Measurements from ENCODE around the gene VTI1A. TPM values are rescaled to one million over a fixed set of nuclear protein-coding genes. Genes with fewer than 3 reads are reported as not detected.

Gene VTI1A
- total and polyA plus RNA-seq, 9 donors, result 7.8 to 48.2 (median 20.0) TPM

- H3K9me3 ChIP-seq, result no peaks in the 10 kb centered on the region
- H3K4me1 ChIP-seq (ENCODE audit: insufficient read depth), result no peaks in the 10 kb centered on the region
- no peaks in the 10 kb centered on the region for H3K36me3 ChIP-seq
- H3K4me3 ChIP-seq, result no peak overlapping the region
- TF ChIP-seq POLR2A (IDR thresholded peaks at IDR 0.05) (no peak), EP300 (IDR thresholded peaks at IDR 0.05) (no peak), CTCF (IDR thresholded peaks at IDR 0.05) (no peak)
- intact Hi-C loops (cut with DNase I), result no loop called here
- WGBS, 3 donors, result 45 to 51% (median 48%) methylated on average over 3 of the region's 3 CpGs
- no peaks in the 10 kb centered on the region for H3K27me3 ChIP-seq
- no peak for DNase-seq
- H3K27ac ChIP-seq, result no peak overlapping the region
These were observed 404.7 kb downstream of the VTI1A start for GRCh38 chr10:112851588-112852211.

GRCh38 chr10:112852306-112852705 is 405.3 kb downstream of the VTI1A start:
- no peak overlapping the region for H3K4me3 ChIP-seq
- H3K4me1 ChIP-seq (ENCODE audit: insufficient read depth), result no peaks in the 10 kb centered on the region
- H3K36me3 ChIP-seq, result no peaks in the 10 kb centered on the region
- no peak for DNase-seq
- intact Hi-C loops (cut with DNase I), result no loop called here
- WGBS, 3 donors, result 76 to 80% (median 78%) methylated on average over 4 of the region's 4 CpGs
- no peak overlapping the region for H3K27ac ChIP-seq
- no peaks in the 10 kb centered on the region for H3K27me3 ChIP-seq
- H3K9me3 ChIP-seq, result no peaks in the 10 kb centered on the region
- TF ChIP-seq CTCF (IDR thresholded peaks at IDR 0.05) (no peak), POLR2A (IDR thresholded peaks at IDR 0.05) (no peak), EP300 (IDR thresholded peaks at IDR 0.05) (no peak)

- TF ChIP-seq EP300 (IDR thresholded peaks at IDR 0.05) (no peak), CTCF (IDR thresholded peaks at IDR 0.05) (no peak), POLR2A (IDR thresholded peaks at IDR 0.05) (no peak)
- Histone ChIP-seq H3K27ac (no peak overlapping the region), H3K27me3 (no peaks in the 10 kb centered on the region), H3K9me3 (no peaks in the 10 kb centered on the region), H3K36me3 (no peaks in the 10 kb centered on the region), H3K4me3 (no peak overlapping the region), H3K4me1 (ENCODE audit: insufficient read depth) (no peaks in the 10 kb centered on the region)
- DNase-seq, result no peak
- intact Hi-C loops (cut with DNase I), result no loop called here
- 87 to 93% (median 89%) methylated on average over 4 of the region's 4 CpGs for WGBS, 3 donors
These were observed 408.1 kb downstream of the VTI1A start for GRCh38 chr10:112855134-112855533.

GRCh38 chr10:112857493-112857892 is 410.5 kb downstream of the VTI1A start:
- 95 to 98% (median 95%) methylated on average over 5 of the region's 5 CpGs for WGBS, 3 donors
- no peaks in the 10 kb centered on the region for H3K9me3 ChIP-seq
- no peaks in the 10 kb centered on the region for H3K27me3 ChIP-seq
- intact Hi-C loops (cut with DNase I), result no loop called here
- H3K4me3 ChIP-seq, result no peak overlapping the region
- H3K4me1 ChIP-seq (ENCODE audit: insufficient read depth), result no peaks in the 10 kb centered on the region
- TF ChIP-seq EP300 (IDR thresholded peaks at IDR 0.05), result no peak
- TF ChIP-seq POLR2A (IDR thresholded peaks at IDR 0.05), result no peak
- no peaks in the 10 kb centered on the region for H3K36me3 ChIP-seq
- DNase-seq, result no peak
- no peak overlapping the region for H3K27ac ChIP-seq

GRCh38 chr10:112858986-112859651 is 412.1 kb downstream of the VTI1A start:
- no peak overlapping the region for H3K4me3 ChIP-seq
- DNase-seq, result no peak
- no peaks in the 10 kb centered on the region for H3K4me1 ChIP-seq (ENCODE audit: insufficient read depth)
- intact Hi-C loops (cut with DNase I), result no loop called here
- H3K9me3 ChIP-seq, result no peaks in the 10 kb centered on the region
- H3K36me3 ChIP-seq, result no peaks in the 10 kb centered on the region
- H3K27me3 ChIP-seq, result no peaks in the 10 kb centered on the region
- 69 to 76% (median 69%) methylated on average over 10 of the region's 10 CpGs for WGBS, 3 donors
- TF ChIP-seq CTCF (IDR thresholded peaks at IDR 0.05), result no peak
- TF ChIP-seq POLR2A (IDR thresholded peaks at IDR 0.05), result no peak
- H3K27ac ChIP-seq, result no peak overlapping the region

All from ovary (tissue), 9 donors.